ENCODE results near the gene CDV3.

Gene CDV3

DNA sequence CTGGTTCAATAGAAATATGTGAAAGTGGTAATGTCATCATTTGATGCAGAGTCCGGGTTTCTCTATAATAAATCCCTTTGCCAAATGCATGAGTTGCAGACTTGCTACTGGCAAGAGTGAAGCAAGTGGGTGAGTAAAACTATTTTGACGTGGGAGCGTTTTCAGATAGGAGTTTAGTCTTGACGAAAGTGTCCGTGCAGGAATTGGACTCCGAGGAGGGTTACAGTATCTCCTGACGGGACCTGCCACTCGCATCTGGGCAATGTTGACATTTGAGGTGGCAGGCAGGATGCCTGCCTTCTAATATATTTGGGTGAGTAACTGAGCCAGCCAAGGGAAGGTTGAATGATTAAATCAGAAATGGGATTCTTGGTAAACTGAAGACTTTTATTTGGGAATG is 16.0 kb downstream of the CDV3 start:
- TF ChIP-seq, protein P1, sequence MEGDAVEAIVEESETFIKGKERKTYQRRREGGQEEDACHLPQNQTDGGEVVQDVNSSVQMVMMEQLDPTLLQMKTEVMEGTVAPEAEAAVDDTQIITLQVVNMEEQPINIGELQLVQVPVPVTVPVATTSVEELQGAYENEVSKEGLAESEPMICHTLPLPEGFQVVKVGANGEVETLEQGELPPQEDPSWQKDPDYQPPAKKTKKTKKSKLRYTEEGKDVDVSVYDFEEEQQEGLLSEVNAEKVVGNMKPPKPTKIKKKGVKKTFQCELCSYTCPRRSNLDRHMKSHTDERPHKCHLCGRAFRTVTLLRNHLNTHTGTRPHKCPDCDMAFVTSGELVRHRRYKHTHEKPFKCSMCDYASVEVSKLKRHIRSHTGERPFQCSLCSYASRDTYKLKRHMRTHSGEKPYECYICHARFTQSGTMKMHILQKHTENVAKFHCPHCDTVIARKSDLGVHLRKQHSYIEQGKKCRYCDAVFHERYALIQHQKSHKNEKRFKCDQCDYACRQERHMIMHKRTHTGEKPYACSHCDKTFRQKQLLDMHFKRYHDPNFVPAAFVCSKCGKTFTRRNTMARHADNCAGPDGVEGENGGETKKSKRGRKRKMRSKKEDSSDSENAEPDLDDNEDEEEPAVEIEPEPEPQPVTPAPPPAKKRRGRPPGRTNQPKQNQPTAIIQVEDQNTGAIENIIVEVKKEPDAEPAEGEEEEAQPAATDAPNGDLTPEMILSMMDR (IDR thresholded peaks at IDR 0.05; ENCODE audit: low read depth, low read length, missing control alignments): no peak
- H3K4me3 ChIP-seq (replicated peaks; ENCODE audit: low read depth, low read length): no peak overlapping the region
- DNase-seq (ENCODE audit: extremely low read depth, low read depth): no peak

DNA sequence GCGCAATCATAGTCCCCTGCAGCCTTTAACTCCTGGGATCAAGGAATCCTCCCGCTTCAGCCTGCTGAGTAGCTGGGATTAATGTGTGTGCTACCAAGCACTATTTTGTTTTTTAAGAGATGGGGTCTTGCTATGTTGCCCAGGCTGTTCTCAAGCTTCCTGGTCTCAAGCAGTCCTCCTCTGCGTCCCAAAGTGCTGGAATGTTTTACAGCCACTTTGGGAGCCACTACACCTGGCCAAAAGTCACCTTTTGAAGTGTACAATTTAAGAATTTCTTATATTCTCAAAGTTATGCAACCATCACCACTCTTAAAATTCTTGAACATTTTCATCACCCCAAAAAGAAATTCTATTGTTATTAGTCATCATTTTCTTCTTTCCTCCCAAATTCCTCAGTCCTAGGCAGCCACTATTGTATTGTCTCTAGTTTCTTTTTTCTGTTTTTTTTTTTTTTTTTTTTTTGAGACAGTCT is 17.8 kb downstream of the CDV3 start:
- DNase-seq (ENCODE audit: extremely low read depth, low read depth): no peak
- TF ChIP-seq, protein P1 (IDR thresholded peaks at IDR 0.05; ENCODE audit: low read depth, low read length, missing control alignments): no peak
- H3K4me3 ChIP-seq (replicated peaks; ENCODE audit: low read depth, low read length): no peak overlapping the region

DNA sequence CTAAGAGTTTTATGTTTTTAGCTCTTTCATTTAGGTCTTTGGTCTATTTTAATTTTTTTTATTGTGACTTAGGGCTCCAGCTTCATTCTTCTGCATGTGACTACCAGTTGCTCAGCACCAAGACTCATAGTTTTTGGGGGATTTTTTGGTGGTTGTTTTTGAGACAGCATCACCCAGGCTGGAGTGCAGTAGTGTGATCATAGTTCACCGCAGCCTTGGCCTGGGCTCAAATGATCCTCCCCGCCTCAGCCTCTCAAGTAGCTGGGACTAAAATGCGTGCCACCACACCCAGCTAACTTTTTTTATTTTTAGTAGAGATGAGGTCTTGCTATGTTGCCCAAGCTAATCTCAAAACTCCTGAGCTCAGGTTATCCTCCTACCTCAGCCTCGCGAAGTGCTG is 19.4 kb downstream of the CDV3 start:
- no peak for DNase-seq (ENCODE audit: extremely low read depth, low read depth)
- TF ChIP-seq, protein P1 (IDR thresholded peaks at IDR 0.05; ENCODE audit: low read depth, low read length, missing control alignments): no peak
- H3K4me3 ChIP-seq (replicated peaks; ENCODE audit: low read depth, low read length): no peak overlapping the region

DNA sequence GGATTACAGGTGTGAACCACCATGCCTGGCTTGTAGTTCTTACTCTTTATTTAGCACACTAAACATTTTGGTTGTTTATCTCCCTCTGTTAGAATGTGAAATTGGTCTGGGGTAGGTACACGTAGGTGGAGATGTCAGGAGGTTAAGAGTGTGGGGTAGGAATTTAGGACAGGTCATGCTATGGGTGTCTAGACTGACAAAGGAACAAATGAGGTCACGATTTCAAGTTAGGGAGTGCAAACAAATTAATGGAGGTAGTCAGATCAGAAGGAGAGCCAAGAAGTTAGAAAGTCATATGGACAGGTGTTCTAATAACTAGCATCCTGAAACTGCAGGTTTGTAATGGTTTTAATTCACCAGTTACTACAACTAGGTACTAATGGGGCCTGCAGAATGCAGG is 19.8 kb downstream of the CDV3 start:
- TF ChIP-seq, protein P1 (IDR thresholded peaks at IDR 0.05; ENCODE audit: low read depth, low read length, missing control alignments): no peak
- no peak overlapping the region for H3K4me3 ChIP-seq (replicated peaks; ENCODE audit: low read depth, low read length)
- DNase-seq (ENCODE audit: extremely low read depth, low read depth): no peak

DNA sequence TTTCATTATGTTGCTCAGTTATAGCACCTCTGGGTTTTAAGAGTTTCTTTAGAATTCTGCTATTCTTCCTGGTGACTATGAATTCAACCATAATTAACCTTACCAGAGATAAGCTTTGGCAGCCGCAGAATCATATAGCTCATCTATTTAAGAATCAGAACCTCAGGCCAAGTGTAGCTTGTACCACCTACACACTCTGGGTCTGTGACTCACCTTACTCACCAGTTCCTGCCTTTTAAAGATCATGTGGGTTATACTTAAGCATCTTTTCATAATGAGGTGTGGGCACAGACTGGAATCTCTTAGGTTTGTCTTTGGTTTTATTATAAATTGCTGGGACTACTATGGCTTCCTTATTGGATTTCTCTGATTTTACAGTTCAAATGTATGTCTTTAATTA is 21.9 kb downstream of the CDV3 start:
- TF ChIP-seq, protein P1 (IDR thresholded peaks at IDR 0.05; ENCODE audit: low read depth, low read length, missing control alignments): no peak
- H3K4me3 ChIP-seq (replicated peaks; ENCODE audit: low read depth, low read length): no peak overlapping the region
- no peak for DNase-seq (ENCODE audit: extremely low read depth, low read depth)

DNA sequence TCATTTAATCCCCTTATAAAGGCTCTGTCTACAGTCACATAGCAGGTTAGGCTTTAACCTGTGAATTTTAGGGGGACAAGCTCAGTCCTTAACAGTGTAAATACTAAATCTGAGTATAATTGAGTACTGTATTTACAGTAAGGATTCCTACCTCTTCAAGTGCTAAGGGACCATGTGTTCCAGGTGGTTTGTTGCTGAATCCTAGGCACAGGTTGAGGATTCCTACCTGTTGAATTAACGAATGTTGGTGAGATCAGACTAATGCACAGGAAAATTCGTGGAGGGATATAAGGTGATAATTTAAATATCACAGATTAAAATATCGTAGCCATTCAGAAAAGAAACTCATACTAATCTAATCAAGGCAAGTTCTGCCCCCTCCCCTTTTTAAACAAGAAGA is 24.9 kb downstream of the CDV3 start:
- DNase-seq (ENCODE audit: extremely low read depth, low read depth): no peak
- no peak overlapping the region for H3K4me3 ChIP-seq (replicated peaks; ENCODE audit: low read depth, low read length)
- TF ChIP-seq, protein P1 (IDR thresholded peaks at IDR 0.05; ENCODE audit: low read depth, low read length, missing control alignments): no peak

DNA sequence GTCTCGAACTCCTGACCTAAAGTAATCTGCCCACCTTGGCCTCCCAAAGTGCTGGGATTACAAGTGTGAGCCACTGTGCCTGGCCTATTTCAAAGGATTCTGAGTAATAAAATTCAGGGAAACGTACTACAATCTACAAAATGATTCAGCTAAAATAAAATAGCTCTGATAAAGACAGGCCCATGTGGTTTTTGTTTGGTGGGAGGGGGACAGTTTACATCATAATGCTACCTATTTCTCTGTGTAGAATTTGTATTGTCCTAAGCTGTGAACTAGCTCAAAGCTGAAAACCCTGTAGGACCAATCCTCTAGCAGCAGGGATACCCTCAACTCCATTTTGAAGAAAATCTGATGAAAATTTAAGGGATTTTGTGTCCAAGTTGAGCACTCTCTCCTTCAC is 25.8 kb downstream of the CDV3 start:
- TF ChIP-seq, protein P1 (IDR thresholded peaks at IDR 0.05; ENCODE audit: low read depth, low read length, missing control alignments): no peak
- DNase-seq (ENCODE audit: extremely low read depth, low read depth): no peak

More for the DNA sequence above, 25.8 kb downstream of the CDV3 start:
- no peak overlapping the region for H3K4me3 ChIP-seq (replicated peaks; ENCODE audit: low read depth, low read length)

Data from HFF-Myc (cell line).